Measurements from ENCODE around the gene FFAR2. TPM values are rescaled to one million over a fixed set of nuclear protein-coding genes. Genes with fewer than 3 reads are reported as not detected.
"Not testable (repeated sequence)": the region's sequence is repeated elsewhere in the genome, so short reads cannot be mapped to it uniquely, and the experiment has no call there.

FFAR2 gene
- total RNA-seq, 1 donor from 2014 or later, result not detected

DNA sequence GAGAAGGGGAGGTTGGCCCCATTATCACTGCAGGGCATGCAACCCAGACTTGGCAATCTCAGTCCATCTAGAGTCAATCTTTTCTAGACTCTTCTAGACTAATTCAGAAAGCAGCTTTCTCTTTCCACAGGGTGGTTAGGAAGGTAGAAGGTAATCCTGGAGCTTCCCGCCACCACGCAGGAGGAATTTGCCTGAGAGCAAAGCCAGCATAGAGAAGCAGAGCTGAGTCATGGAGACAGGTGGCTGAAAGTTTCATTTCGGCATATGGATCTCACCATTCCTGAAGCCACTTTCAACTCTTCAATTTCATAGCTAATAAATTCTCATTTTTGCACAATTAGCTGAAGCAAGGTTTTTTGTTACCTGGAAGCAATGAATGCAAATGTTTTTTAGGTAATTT, 29.0 kb upstream of the FFAR2 start:
- intact Hi-C loops (cut with DNase I), result no loop called here
- TF ChIP-seq, protein P1, sequence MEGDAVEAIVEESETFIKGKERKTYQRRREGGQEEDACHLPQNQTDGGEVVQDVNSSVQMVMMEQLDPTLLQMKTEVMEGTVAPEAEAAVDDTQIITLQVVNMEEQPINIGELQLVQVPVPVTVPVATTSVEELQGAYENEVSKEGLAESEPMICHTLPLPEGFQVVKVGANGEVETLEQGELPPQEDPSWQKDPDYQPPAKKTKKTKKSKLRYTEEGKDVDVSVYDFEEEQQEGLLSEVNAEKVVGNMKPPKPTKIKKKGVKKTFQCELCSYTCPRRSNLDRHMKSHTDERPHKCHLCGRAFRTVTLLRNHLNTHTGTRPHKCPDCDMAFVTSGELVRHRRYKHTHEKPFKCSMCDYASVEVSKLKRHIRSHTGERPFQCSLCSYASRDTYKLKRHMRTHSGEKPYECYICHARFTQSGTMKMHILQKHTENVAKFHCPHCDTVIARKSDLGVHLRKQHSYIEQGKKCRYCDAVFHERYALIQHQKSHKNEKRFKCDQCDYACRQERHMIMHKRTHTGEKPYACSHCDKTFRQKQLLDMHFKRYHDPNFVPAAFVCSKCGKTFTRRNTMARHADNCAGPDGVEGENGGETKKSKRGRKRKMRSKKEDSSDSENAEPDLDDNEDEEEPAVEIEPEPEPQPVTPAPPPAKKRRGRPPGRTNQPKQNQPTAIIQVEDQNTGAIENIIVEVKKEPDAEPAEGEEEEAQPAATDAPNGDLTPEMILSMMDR (IDR thresholded peaks at IDR 0.05), result no peak
- no peak for DNase-seq (ENCODE audit: low spot score in 2 of 2)

DNA sequence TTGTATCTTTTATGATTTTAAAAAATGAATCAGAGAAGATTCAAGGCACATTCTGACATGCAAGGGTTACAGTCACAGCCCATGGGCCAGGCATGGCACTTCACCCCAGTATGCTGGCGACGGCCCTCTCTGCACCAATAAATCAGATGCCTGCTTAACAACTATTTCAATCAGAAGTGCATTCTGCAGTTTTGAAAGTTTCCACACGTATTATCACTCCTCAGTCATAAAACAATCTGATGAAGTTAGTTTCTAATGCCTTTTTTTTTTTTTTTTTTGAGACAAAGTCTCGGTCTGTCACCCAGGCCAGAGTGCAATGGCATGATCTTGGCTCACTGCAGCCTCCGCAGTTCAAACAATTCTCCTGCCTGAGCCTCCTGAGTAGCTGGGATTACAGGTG, 28.3 kb upstream of the FFAR2 start:
- no peaks in the 10 kb centered on the region for H3K4me1 ChIP-seq
- no peak for DNase-seq (ENCODE audit: low spot score in 2 of 2)
- H3K27me3 ChIP-seq, result no peaks in the 10 kb centered on the region
- no peaks in the 10 kb centered on the region for H3K36me3 ChIP-seq
- intact Hi-C loops (cut with DNase I), result no loop called here
- no peak overlapping the region for H3K27ac ChIP-seq
- TF ChIP-seq, protein P1 (IDR thresholded peaks at IDR 0.05), result no peak
- H3K4me3 ChIP-seq, result no peak overlapping the region
- no peaks in the 10 kb centered on the region for H3K9me3 ChIP-seq

More for the DNA sequence above, 29.0 kb upstream of the FFAR2 start:
- Histone ChIP-seq H3K36me3 (no peaks in the 10 kb centered on the region), H3K27me3 (no peaks in the 10 kb centered on the region), H3K4me3 (no peak overlapping the region), H3K9me3 (no peaks in the 10 kb centered on the region), H3K27ac (no peak overlapping the region), H3K4me1 (no peaks in the 10 kb centered on the region)

DNA sequence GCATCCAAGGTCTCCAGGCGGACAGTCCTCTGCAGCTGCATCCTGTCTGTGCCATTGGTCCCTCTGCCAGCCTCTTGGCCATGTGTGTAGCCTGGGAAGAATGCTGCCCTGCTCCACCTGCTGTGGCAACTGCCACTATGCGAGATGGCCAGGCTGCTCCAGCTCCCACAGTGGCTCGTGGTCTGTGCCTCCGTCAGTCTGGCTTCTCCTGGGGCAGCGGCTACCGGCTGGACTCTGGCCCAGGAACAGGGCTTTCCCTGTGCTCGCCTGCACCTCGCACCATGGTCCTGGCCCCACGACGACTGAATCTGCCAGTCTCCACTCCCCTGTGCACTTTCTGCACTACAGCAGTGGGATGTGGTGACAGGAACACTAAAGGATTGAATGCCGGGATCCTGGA, 26.7 kb upstream of the FFAR2 start:
- no peak for DNase-seq (ENCODE audit: low spot score in 2 of 2)
- Histone ChIP-seq H3K27me3 (no peaks in the 10 kb centered on the region), H3K4me1 (no peaks in the 10 kb centered on the region), H3K4me3 (no peak overlapping the region), H3K9me3 (no peaks in the 10 kb centered on the region), H3K27ac (no peak overlapping the region), H3K36me3 (no peaks in the 10 kb centered on the region)
- TF ChIP-seq, protein P1 (IDR thresholded peaks at IDR 0.05), result no peak
- intact Hi-C loops (cut with DNase I), result no loop called here

DNA sequence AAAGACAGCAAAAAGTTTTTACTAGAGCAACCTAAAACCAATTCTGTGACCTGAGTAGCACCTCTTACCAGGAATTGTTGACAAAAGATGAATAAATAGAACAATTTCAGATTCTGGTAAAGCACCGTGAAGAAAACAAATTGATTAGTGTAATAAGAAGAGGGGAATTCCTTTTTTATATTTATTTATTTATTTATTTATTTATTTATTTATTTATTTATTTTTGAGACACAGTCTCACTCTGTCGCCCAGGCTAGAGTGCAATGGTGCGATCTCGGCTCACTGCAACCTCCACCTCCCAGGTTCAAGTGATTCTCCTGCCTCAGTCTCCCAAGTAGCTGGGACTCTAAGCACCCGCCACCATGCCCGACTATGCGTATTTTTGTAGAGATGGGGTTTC, 24.7 kb upstream of the FFAR2 start:
- DNase-seq (ENCODE audit: low spot score in 2 of 2); H3K27ac ChIP-seq; H3K9me3 ChIP-seq; H3K4me1 ChIP-seq; H3K27me3 ChIP-seq; intact Hi-C loops (cut with DNase I); H3K36me3 ChIP-seq; H3K4me3 ChIP-seq: not testable (repeated sequence)

DNA sequence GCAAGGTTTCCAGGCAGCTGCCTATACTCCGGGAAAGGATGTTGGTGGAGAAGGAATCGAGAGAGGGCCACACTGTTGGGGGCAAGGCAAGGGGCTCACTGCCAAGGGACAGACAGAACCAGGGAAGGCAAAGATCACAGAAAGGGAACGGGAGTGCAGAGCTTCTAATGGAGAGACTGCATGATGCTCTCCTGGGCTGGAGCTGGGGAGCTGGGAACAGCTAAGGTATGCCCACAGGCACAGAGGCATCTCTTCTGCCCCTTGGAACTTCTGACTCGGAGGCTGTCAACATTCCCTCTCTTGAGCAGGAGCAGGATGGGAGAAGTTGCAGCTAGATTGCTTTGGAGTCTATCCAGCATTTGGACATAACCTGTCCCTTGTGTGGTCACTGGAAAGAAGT, 22.4 kb upstream of the FFAR2 start:
- Histone ChIP-seq H3K4me1 (no peaks in the 10 kb centered on the region), H3K27me3 (no peaks in the 10 kb centered on the region), H3K27ac (no peak overlapping the region), H3K36me3 (no peaks in the 10 kb centered on the region), H3K4me3 (no peak overlapping the region), H3K9me3 (no peaks in the 10 kb centered on the region)
- DNase-seq (ENCODE audit: low spot score in 2 of 2), result no peak
- intact Hi-C loops (cut with DNase I), result no loop called here
- TF ChIP-seq, protein P1 (IDR thresholded peaks at IDR 0.05), result no peak

DNA sequence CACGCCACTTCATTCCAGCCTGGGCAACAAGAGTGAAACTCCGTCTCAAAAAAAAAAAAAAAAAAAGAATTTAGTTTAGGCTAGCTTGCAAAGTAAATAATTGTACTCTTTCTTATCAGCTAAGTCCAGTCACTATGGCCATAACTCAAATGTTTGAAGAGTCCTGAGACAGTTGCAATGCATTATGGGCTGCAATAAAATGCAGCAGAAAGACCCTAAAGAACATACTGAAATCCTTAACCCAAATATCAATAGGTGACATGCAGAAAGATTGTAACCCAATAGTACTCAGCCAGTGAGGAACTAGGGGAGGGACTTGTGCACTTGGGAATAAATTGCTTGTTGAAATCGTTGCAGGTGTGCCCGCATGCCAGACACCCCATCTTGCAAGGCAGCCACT, 20.9 kb upstream of the FFAR2 start:
- no peaks in the 10 kb centered on the region for H3K4me1 ChIP-seq
- no peaks in the 10 kb centered on the region for H3K27me3 ChIP-seq
- H3K36me3 ChIP-seq, result no peaks in the 10 kb centered on the region
- peaks cover 0 to 2% of the 10 kb centered on the region in 2 donors for H3K9me3 ChIP-seq
- intact Hi-C loops (cut with DNase I), result no loop called here
- TF ChIP-seq, protein P1 (IDR thresholded peaks at IDR 0.05), result no peak
- no peak for DNase-seq (ENCODE audit: low spot score in 2 of 2)
- H3K27ac ChIP-seq, result no peak overlapping the region
- H3K4me3 ChIP-seq, result no peak overlapping the region

Data from ascending aorta (tissue), 2 donors.